Uterus (tissue), 4 donors: ENCODE data around the gene ZMYND10. TPM values are rescaled to one million over a fixed set of nuclear protein-coding genes. Genes with fewer than 3 reads are reported as not detected.

Experiments
- DNase-seq, 2 donors: peaks; one replicate each; pipeline ENCODE4 v3.0.0-alpha.2; 2019 to 2020
- H3K27ac ChIP-seq, 2 donors: fragments of 200-600 bp; sonication (generic); 1 replicate in 1 of 2; 2 replicates in 1 of 2; pipeline ENCODE4 v1.5.1; 2016 to 2018
- H3K27me3 ChIP-seq, 2 donors: fragments of 200-600 bp; sonication (generic); one replicate each; pipeline ENCODE4 v1.5.1; 2018 to 2019; ENCODE audit warnings: control low read depth in 1 of 2
- H3K36me3 ChIP-seq, 2 donors: fragments of 200-600 bp; sonication (generic); one replicate each; pipeline ENCODE4 v1.5.1; 2019; ENCODE audit warnings: control low read depth in 1 of 2
- H3K4me1 ChIP-seq, 2 donors: fragments of 200-600 bp; sonication (generic); one replicate each; pipeline ENCODE4 v1.5.1; 2018 to 2019; ENCODE audit warnings: control low read depth in 1 of 2
- H3K4me3 ChIP-seq, 2 donors: fragments of 200-600 bp; sonication (generic); 1 replicate in 1 of 2; 2 replicates in 1 of 2; pipeline ENCODE4 v1.5.1; 2018 to 2019; ENCODE audit warnings: mild to moderate bottlenecking in 1 of 2
- H3K9me3 ChIP-seq, 2 donors: fragments of 200-600 bp; sonication (generic); one replicate each; pipeline ENCODE4 v1.5.1; 2019; ENCODE audit warnings: control low read depth in 1 of 2
- CTCF ChIP-seq, 4 experiments: fragments of 200-600 bp in 2 of 4; fragments of 450-650 bp in 2 of 4; sonication (generic) in 2 of 4; IDR thresholded peaks; one replicate each; pipeline ENCODE4 v1.5.1; 2016 to 2019; ENCODE audit warnings: antibody characterized with exemption in 4 of 4, mild to moderate bottlenecking in 2 of 4, moderate library complexity in 1 of 4
- POLR2A ChIP-seq, 2 donors: fragments of 450-650 bp; IDR thresholded peaks; one replicate each; pipeline ENCODE4 v1.6.1; 2016; ENCODE audit warnings: antibody characterized with exemption in 2 of 2, mild to moderate bottlenecking in 1 of 2, moderate library complexity in 1 of 2
- intact Hi-C: fragments of 100-400 bp; cut with DNase I; formaldehyde crosslinking; loops from one replicate; pipeline ENCODE4 v1.15.1; 2023; ENCODE audit warnings: low total_unique reads
- total RNA-seq, 4 donors: library from RNA; depleted of rRNA in 3 of 4; stranded (reverse); fragments of >200 nt in 3 of 4; gene quantifications; one replicate each; pipeline versions ENCODE4 v1.1.0 to v1.2.4, GENCODE V29; 2014 to 2023
- donor health status: DM: yes; HTN: yes; CAD: no.

Gene ZMYND10
- total RNA-seq = 10 to 100 TPM in 1 of 4 donors, 1 to 10 TPM in 3; 1.5 to 11.4 (median 4.9) TPM

GRCh38 chr3:50345586-50346234 is at the start of gene ZMYND10:
Gene ZMYND10 (minus strand): TSS chr3:50345732. CDS start chr3:50345579, 153 bp downstream.
- intact Hi-C loops = loop anchor here (2.0 kb wide), 1 partner anchor 197 kb away; no protein-coding TSS in a partner anchor
- Histone ChIP-seq H3K27me3 (no peaks in the 10 kb centered on the region), H3K9me3 (no peaks in the 10 kb centered on the region), H3K4me1 (peaks cover 0 to 19% of the 10 kb centered on the region in 2 donors), H3K4me3 (peak within 1 kb of the TSS; percentile 14 to 17), H3K36me3 (no peaks in the 10 kb centered on the region), H3K27ac (no peak within 1 kb of the TSS)
- no peak for TF ChIP-seq POLR2A (IDR thresholded peaks at IDR 0.05)
- no peak for TF ChIP-seq CTCF (IDR thresholded peaks at IDR 0.05)
- DNase-seq = peak; percentile 55 to 72

GRCh38 chr3:50393061-50393460 is 47.5 kb upstream of the ZMYND10 start:
- H3K4me1 ChIP-seq = no peaks in the 10 kb centered on the region
- no peaks in the 10 kb centered on the region for H3K36me3 ChIP-seq
- no peak overlapping the region for H3K27ac ChIP-seq
- H3K27me3 ChIP-seq = no peaks in the 10 kb centered on the region
- TF ChIP-seq CTCF (IDR thresholded peaks at IDR 0.05) (no peak), POLR2A (IDR thresholded peaks at IDR 0.05) (no peak)
- intact Hi-C loops = no loop called here
- DNase-seq = no peak
- H3K4me3 ChIP-seq = no peak overlapping the region
- H3K9me3 ChIP-seq = no peaks in the 10 kb centered on the region

- Histone ChIP-seq H3K36me3 (no peaks in the 10 kb centered on the region), H3K27me3 (no peaks in the 10 kb centered on the region), H3K4me3 (no peak overlapping the region), H3K4me1 (no peaks in the 10 kb centered on the region), H3K9me3 (no peaks in the 10 kb centered on the region), H3K27ac (no peak overlapping the region)
- DNase-seq = no peak
- TF ChIP-seq POLR2A (IDR thresholded peaks at IDR 0.05) = no peak
- no peak for TF ChIP-seq CTCF (IDR thresholded peaks at IDR 0.05)
- intact Hi-C loops = no loop called here
These were observed 46.7 kb upstream of the ZMYND10 start for GRCh38 chr3:50392101-50392715.

- Histone ChIP-seq H3K36me3 (no peaks in the 10 kb centered on the region), H3K27me3 (no peaks in the 10 kb centered on the region), H3K27ac (no peak overlapping the region), H3K4me1 (no peaks in the 10 kb centered on the region), H3K9me3 (no peaks in the 10 kb centered on the region), H3K4me3 (no peak overlapping the region)
- TF ChIP-seq POLR2A (IDR thresholded peaks at IDR 0.05) (no peak), CTCF (IDR thresholded peaks at IDR 0.05) (no peak)
- intact Hi-C loops = no loop called here
- peak in 1 of 2 donors; percentile 26 for DNase-seq
These were observed 45.1 kb upstream of the ZMYND10 start for GRCh38 chr3:50390508-50391224.

- Histone ChIP-seq H3K36me3 (no peaks in the 10 kb centered on the region), H3K4me3 (no peak overlapping the region), H3K27ac (no peak overlapping the region), H3K27me3 (no peaks in the 10 kb centered on the region), H3K9me3 (no peaks in the 10 kb centered on the region), H3K4me1 (no peaks in the 10 kb centered on the region)
- intact Hi-C loops = no loop called here
- DNase-seq = no peak
- TF ChIP-seq CTCF (IDR thresholded peaks at IDR 0.05) (no peak), POLR2A (IDR thresholded peaks at IDR 0.05) (no peak)
These were observed 43.9 kb upstream of the ZMYND10 start for GRCh38 chr3:50389414-50389767.
